Non-pigmented ciliary epithelial cell (primary cell): Measurements from ENCODE around the gene MYOCOS.
A peak's percentile ranks its signal among the peaks of the same experiment; 100 is the strongest.
"Not testable (repeated sequence)": the region's sequence is repeated elsewhere in the genome, so short reads cannot be mapped to it uniquely, and the experiment has no call there.

Experiments used
- DNase-seq: peaks from one replicate; pipeline ENCODE4 v3.0.0-alpha.2; 2010; ENCODE audit warnings: low read depth

The MYOCOS gene

DNA sequence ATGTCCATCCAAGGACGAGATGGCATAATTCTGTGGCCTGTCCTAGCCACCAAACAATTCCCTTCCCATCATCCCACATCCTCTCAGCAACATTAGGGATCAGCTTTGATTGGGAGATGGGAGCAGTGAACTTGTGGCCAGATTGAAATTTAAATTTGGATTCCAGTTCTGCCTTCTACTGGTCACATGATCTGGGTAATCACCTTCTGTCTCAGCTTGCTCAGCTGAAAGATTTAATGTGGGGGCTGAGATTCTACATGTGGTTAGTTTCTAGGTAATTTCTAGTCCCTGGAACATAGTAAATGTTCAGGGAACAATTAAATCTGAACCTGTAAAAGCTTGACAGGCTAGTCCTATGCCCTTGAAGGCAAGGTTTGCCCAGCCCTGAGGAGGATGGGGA is 3.2 kb downstream of the MYOCOS start:
- DNase-seq = no peak

DNA sequence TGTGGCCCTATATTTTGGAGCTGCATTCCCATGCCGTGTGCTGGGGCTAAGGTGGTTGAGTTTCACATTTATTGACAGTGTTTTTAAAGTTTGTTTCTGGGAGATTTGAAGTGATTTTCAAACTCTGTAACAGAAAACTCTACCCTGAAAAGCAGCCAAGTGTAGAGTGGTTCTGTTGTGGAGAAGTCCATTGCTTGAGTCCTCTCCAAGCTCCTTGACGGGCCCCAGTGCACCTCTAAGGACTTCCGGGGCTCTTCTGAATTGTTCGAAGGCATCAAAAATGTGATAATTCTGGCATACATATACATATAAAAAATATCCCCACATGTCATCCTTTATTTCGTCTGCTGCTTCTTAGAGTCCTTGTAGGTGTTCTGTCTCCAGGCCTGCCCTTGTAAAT is 5.0 kb downstream of the MYOCOS start:
- no peak for DNase-seq

GRCh38 chr1:171628225-171628624 is 6.2 kb downstream of the MYOCOS start:
- DNase-seq = no peak

DNA sequence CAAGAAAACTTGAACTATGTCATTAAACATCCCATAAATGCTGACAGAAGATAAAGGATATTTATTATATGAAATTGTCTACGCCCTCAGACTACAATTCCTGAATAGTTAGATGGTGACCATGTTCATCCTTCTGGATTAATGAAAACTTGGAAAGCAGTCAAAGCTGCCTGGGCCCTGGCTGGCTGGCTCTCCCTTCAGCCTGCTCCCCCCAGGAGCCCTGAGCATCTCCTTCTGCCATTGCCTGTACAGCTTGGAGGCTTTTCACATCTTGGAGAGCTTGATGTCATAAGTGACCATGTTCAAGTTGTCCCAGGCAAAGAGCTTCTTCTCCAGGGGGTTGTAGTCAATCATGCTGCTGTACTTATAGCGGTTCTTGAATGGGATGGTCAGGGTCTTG is 13.6 kb downstream of the MYOCOS start:
- no peak for DNase-seq

DNA sequence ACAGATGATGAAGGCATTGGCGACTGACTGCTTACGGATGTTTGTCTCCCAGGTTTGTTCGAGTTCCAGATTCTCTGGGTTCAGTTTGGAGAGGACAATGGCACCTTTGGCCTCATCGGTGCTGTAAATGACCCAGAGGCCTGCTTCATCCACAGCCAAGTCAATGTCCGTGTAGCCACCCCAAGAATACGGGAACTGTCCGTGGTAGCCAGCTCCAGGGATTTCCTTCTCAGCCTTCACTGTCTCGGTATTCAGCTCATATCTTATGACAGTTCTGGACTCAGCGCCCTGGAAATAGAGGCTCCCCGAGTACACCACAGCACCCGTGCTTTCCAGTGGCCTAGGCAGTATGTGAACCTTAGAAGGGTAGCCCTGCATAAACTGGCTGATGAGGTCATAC is 14.1 kb downstream of the MYOCOS start:
- no peak for DNase-seq

DNA sequence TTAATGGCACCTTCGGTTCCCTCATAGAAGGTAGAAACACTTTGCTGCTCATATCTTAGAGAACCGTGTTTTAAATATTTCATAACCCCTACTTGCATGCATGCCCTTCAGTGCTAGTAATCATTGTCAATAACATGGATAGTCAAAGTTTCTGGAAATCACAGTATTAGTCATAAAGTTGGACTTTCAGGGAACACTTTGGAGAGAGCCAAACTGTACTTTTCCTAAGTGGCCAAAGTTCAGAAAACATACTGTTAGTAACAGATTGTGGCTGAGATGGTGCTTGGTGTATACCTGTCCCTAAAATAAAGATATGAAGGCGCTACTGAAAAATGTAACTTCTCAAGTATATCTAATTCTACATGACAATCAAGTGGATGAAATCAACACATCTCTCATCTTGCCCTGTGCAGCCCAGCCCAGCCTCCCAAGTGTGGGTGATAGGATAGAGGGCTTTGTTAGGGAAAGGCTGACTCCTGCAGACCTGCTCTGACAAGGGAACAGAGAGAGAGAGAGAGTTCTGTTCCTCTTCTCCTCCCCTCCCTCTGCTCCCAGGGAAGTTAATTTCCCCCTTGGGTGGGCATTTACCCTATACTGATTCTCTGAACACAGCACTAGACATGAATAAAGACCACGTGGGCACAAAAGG is 16.0 kb downstream of the MYOCOS start:
- DNase-seq = no peak

- no peak for DNase-seq
Observed at GRCh38 chr1:171640225-171640624, 18.2 kb downstream of the MYOCOS start.

GRCh38 chr1:171641076-171641864 is 19.2 kb downstream of the MYOCOS start:
- DNase-seq = no peak

- DNase-seq = no peak
Observed at GRCh38 chr1:171642197-171642596, 20.2 kb downstream of the MYOCOS start.

DNA sequence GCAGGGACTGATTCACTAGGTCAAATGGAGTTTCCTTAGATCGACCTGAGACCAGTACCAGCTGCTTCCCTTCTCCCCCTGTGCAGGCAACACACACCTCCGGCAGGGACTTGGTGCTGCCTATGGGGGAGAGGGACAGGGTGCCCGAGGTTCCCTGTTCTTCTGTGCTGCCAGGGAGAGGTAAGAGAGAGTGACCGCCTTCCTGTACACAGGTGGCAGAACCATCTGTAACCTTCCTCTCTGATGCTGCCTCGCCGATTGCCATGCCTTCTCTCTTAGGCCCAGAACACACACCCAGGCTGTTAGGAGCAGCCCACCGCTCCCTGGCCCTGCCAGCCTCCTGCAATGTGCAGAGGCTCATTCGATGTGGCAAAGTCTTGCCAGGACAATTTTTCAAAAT is 21.1 kb downstream of the MYOCOS start:
- DNase-seq = no peak

DNA sequence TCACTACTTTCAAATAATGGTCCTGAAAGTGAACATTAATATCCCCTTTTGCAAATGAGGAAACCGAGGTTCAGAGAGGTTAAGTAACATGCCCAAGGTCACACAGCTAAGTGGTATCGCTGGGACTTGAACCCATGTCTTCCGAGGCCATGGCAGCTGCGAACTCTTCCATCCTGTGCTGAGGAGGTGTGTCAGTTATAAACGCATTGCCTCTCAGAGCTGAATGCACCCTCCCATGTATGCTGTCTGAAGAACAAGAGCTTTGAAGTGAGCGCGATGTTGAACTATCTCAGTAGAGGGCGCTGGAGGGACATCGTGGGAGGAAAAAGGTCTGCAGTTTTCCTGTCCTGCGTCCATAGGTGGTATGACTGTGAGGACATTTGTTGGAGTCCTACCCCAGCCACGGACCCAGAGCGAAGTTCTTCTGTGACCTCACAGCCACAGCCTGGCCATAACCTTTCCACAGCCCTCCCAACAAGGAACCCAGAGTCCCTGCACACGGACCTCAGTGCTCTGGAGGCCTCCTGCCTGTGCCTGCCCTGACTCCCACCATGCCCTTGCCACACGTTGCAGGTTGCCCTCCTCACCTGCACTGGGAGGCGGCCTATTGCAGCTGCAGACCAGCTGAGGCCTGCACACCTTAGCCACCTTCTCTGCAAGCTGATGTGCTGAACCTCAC is 22.9 kb downstream of the MYOCOS start:
- peak; percentile 59 for DNase-seq

GRCh38 chr1:171645553-171646248 is 23.7 kb downstream of the MYOCOS start:
- DNase-seq = no peak

DNA sequence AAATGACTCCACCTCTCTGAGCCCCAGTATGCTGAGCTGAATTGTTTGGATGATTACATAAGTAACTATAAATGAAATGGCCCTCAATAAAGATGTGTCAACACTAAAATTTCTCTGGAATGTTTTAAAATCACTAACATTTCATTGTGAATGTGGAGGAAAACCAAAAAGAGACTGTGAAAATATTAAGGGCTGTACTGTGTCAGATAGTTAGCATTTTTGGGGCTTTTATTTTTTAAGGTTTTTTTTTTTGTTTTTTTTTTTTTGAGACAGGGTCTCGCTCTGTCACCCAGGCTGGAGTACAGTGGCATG is 24.2 kb downstream of the MYOCOS start:
- DNase-seq = no peak

DNA sequence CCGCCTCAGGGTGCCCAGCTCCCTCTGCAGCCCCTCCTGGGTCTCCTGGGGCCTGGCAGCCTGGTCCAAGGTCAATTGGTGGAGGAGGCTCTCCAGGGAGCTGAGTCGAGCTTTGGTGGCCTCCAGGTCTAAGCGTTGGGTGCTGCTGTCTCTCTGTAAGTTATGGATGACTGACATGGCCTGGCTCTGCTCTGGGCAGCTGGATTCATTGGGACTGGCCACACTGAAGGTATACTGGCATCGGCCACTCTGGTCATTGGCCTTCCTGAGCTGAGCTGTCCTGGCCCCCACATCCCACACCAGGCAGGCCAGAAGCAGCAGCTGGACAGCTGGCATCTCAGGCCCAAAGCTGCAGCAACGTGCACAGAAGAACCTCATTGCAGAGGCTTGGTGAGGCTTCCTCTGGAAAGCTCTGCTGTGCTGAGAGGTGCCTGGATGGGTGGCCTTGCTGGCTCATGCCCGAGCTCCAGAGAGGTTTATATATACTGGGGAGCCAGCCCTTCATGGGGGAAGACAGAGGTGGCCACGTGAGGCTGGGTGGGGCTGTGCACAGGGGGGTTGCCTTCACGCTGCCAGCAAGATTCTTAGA is 30.3 kb downstream of the MYOCOS start, which contains the start of gene MYOC:
TSS of gene MYOC (minus strand) at position 455 of the 589 bp plus-strand sequence. CDS start at position 378, 77 bp downstream.
- DNase-seq = no peak

GRCh38 chr1:171653796-171654195 is 31.8 kb downstream of the MYOCOS start:
- DNase-seq = no peak

GRCh38 chr1:171654201-171654941 is 32.3 kb downstream of the MYOCOS start:
- DNase-seq = peak; percentile 36

DNA sequence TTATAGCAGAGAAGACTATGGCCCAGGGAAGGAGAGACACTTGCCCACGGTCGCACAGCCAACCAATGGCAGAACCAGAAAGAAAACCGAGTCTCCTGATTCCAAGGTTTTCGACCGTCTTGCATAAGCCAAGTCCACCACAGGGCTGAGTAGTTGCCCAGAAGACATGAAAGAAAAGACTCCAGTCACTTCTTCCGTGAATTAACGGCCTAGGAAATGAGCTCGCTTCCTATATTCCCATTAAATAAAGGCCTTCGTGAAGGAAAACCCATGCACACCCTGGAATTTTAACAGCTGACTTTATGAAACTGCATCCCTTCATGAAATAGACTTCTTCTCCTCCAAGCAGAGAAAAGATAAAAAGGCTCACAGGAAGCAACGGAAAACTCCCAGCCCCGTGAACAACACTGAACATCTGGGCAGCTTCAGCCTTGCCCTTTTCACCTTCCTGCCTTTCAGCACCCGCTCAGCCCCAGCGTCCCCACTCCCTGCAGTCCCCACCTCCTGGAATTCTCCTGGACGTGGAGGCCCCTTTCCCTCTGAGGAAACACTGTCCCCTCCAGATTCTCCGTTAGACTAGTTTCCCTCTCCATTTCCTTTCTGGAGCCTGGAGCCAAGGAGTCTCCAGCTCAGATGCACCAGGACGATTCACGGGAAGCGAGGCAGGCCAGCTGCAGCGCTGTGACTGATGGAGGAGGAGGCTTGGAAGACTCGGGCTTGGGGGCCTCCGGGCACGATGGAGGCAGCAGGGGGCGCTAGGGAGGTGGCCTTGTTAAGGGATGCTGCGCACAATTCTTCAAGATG is 33.1 kb downstream of the MYOCOS start:
- no peak for DNase-seq

DNA sequence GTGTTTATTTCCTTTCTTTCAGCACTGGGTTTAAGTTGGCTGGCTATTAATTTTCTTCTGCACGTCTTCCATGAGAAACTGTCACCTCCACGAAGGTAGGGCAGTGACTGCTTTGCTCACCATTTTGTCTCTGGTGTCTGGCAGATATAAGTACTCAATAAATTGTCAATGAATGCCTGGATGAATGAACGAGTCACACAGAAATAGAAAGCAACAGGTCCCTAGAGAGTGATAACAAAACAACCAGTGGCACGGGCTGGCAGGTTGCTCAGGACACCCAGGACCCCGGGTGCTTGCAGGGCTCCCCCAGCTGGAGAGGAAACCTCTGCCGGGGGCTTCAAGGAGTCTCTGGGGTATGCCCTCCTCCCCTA is 33.7 kb downstream of the MYOCOS start:
- no peak for DNase-seq

DNA sequence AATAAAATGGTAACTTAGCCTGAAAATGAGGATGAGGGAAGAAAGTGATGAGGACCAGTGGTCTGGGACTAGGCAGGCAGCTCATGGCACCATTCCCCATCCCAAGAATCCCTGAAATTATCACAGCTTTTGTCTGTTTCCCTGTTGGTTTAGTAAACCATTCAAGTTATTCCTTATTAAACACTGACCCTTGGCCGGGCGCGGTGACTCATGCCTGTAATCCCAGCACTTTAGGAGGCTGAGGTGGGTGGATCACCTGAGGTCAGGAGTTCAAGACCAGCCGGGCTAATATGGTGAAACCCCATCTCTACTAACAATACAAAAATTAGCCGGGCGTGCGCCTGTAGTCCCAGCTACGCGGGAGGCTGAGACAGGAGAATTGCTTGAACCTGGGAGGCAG is 34.2 kb downstream of the MYOCOS start:
- DNase-seq = not testable (repeated sequence)

GRCh38 chr1:171661076-171661650 is 39.1 kb downstream of the MYOCOS start:
- DNase-seq = no peak
